Measurements from ENCODE around the gene AOAH. TPM values are rescaled to one million over a fixed set of nuclear protein-coding genes. Genes with fewer than 3 reads are reported as not detected.

The AOAH gene
- total RNA-seq, 1 experiment from 2014 or later, result 0.39 TPM

DNA sequence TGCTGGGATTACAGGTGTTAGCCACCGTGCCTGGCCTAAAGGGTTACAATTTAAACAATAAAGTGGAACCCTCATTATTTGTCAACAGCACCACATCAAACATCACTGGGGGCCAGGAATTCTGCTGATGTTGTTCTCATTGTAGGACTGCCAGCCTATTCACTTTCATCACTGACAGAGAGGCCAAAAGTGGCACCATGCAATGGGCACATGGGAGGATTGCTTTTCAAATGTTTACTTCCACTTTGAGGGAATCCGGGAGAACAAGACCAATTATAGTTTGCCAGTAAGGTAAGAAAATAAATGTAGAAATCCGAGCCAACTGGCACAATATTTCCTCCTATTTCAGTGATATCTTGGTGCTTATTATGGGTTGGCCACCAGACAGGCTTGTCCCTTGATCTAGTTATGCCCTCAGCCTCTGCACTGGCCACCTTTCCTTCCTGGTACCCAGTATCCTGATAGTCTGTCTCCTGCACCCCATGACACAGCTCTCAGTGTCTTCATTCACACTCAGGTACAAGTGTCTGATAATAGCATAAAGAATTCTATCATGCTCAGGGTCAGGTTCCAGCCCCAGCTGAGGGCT, 252.1 kb downstream of the AOAH start:
- no peak overlapping the region for H3K9ac ChIP-seq (ENCODE audit: extremely low read depth, insufficient read length, low read length)
- no peak overlapping the region for H3K14ac ChIP-seq (ENCODE audit: insufficient read depth, low read length)
- no peak overlapping the region for H4K5ac ChIP-seq (ENCODE audit: insufficient read length, low read depth, low read length)
- no peaks in the 10 kb centered on the region for H3K79me2 ChIP-seq (ENCODE audit: insufficient read depth, low read length)
- no peak overlapping the region for H3K27ac ChIP-seq (ENCODE audit: insufficient read length, low read depth, low read length)
- no peak for DNase-seq
- no peak overlapping the region for H2AK5ac ChIP-seq (ENCODE audit: insufficient read length, low read length)
- no peak overlapping the region for H3K4me2 ChIP-seq (ENCODE audit: insufficient read depth, insufficient read length, low read length)
- no peak overlapping the region for H2BK120ac ChIP-seq (ENCODE audit: low read depth, low read length, poor library complexity, severe bottlenecking)
- peaks cover 0 to 4% of the 10 kb centered on the region in 2 experiments; a peak in 2 of 5 replicates for H3K9me3 Mint-ChIP-seq
- H4K20me1 ChIP-seq (ENCODE audit: control insufficient read depth, insufficient read depth, insufficient read length), result no peaks in the 10 kb centered on the region
- H2BK5ac ChIP-seq (ENCODE audit: insufficient read length, low read length), result no peak overlapping the region
- TF ChIP-seq, protein P1, sequence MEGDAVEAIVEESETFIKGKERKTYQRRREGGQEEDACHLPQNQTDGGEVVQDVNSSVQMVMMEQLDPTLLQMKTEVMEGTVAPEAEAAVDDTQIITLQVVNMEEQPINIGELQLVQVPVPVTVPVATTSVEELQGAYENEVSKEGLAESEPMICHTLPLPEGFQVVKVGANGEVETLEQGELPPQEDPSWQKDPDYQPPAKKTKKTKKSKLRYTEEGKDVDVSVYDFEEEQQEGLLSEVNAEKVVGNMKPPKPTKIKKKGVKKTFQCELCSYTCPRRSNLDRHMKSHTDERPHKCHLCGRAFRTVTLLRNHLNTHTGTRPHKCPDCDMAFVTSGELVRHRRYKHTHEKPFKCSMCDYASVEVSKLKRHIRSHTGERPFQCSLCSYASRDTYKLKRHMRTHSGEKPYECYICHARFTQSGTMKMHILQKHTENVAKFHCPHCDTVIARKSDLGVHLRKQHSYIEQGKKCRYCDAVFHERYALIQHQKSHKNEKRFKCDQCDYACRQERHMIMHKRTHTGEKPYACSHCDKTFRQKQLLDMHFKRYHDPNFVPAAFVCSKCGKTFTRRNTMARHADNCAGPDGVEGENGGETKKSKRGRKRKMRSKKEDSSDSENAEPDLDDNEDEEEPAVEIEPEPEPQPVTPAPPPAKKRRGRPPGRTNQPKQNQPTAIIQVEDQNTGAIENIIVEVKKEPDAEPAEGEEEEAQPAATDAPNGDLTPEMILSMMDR (conservative IDR thresholded peaks at IDR 0.05), result no peak
- H3K23ac ChIP-seq (ENCODE audit: insufficient read length, low read depth, low read length), result no peak overlapping the region
- no peak overlapping the region for H4K8ac ChIP-seq (replicated peaks; ENCODE audit: insufficient read length, low read depth, low read length)
- no peak overlapping the region for H4K91ac ChIP-seq (ENCODE audit: insufficient read length, low read depth, low read length)
- H2BK20ac ChIP-seq (ENCODE audit: low read depth, low read length, poor library complexity, severe bottlenecking), result no peak overlapping the region
- H3T11ph ChIP-seq (ENCODE audit: low read length), result no peak overlapping the region
- no peak overlapping the region for H2BK15ac ChIP-seq (ENCODE audit: low read depth, low read length)
- H3K27me3 Mint-ChIP-seq (ENCODE audit: low read depth), result no peaks in the 10 kb centered on the region
- H3K23me2 ChIP-seq (ENCODE audit: insufficient read length, low read depth, low read length, poor library complexity, severe bottlenecking), result no peaks in the 10 kb centered on the region
- no peak overlapping the region for H2AFZ ChIP-seq (ENCODE audit: low read length)
- WGBS (ENCODE audit: extremely low coverage, insufficient read length, low lambda C conversion rate), result no CpG with 5 or more reads among the region's 3 CpGs
- H3K4ac ChIP-seq (ENCODE audit: low read depth, low read length), result no peak overlapping the region
- 0 out of 4 replicates have a peak, but pooled peaks cover 0 to 2% of the 10 kb centered on the region in 2 experiments for H3K4me1 Mint-ChIP-seq
- H3K79me1 ChIP-seq (ENCODE audit: insufficient read depth, low read depth, low read length, poor library complexity, severe bottlenecking), result no peaks in the 10 kb centered on the region
- no peak overlapping the region for H3K18ac ChIP-seq (ENCODE audit: insufficient read length, low read depth, low read length)
- H3K36me3 Mint-ChIP-seq (ENCODE audit: insufficient read depth in 1 of 3, low read depth in 3 of 3), result no peaks in the 10 kb centered on the region
- H3K27me3 ChIP-seq (ENCODE audit: insufficient read depth, low read length), result no peaks in the 10 kb centered on the region
- H3K4me3 Mint-ChIP-seq, result no peak overlapping the region
- no peak overlapping the region; a peak in 1 of 7 replicates for H3K27ac Mint-ChIP-seq
- no peak overlapping the region for H2BK12ac ChIP-seq (ENCODE audit: insufficient read length, low read depth, low read length)
- H3K56ac ChIP-seq (ENCODE audit: insufficient read length, low read depth, low read length), result no peak overlapping the region
- H3K4me1 ChIP-seq (ENCODE audit: insufficient read depth, low read length), result no peaks in the 10 kb centered on the region
- no peaks in the 10 kb centered on the region for H3K9me3 ChIP-seq (ENCODE audit: control insufficient read depth, low read depth, low read length)

All from H9 (cell line).